ENCODE measurements around the gene SLC17A5. TPM values are rescaled to one million over a fixed set of nuclear protein-coding genes. Genes with fewer than 3 reads are reported as not detected.

Gene SLC17A5
- total and polyA plus RNA-seq, 9 of the 15 experiments (the other 6 are each of a cell fraction or from before 2014, with no cell fraction given): 1.3 to 7.2 (median 3.4) TPM

- TF ChIP-seq MGA (IDR thresholded peaks at IDR 0.05) (peak; percentile 67), RFX7 (CRISPR knock-in tag; IDR thresholded peaks at IDR 0.05) (peak; percentile 96), RAD51 (IDR thresholded peaks at IDR 0.05; ENCODE audit: borderline replicate concordance, low read depth) (no peak), MTA3 (IDR thresholded peaks at IDR 0.05; ENCODE audit: borderline replicate concordance) (peak; percentile 59; the same call in 1 of the 2 replicates), ZNF146 (CRISPR knock-in tag; IDR thresholded peaks at IDR 0.05; ENCODE audit: unreplicated experiment) (no peak), MXD1 (CRISPR knock-in tag; IDR thresholded peaks at IDR 0.05; ENCODE audit: borderline replicate concordance, poor library complexity, severe bottlenecking) (peak; percentile 86), CSDE1 (IDR thresholded peaks at IDR 0.05) (0 out of 4 replicates have a peak, but pooled peaks of 1 of the 2 experiments have one; percentile 37), HMG20A (CRISPR knock-in tag; conservative IDR thresholded peaks at IDR 0.05) (peak; percentile 97), ASH1L (IDR thresholded peaks at IDR 0.05; ENCODE audit: borderline replicate concordance, low read depth, partially characterized antibody) (no peak), MEF2D (tag; conservative IDR thresholded peaks at IDR 0.05; ENCODE audit: low read depth) (peak; percentile 100), XRCC4 (IDR thresholded peaks at IDR 0.05; ENCODE audit: extremely low read depth, insufficient read depth, insufficient read length) (no peak), NKRF (IDR thresholded peaks at IDR 0.05; ENCODE audit: borderline replicate concordance) (no peak), HOXB6 (CRISPR knock-in tag; IDR thresholded peaks at IDR 0.05; ENCODE audit: borderline replicate concordance) (peak; percentile 98)
Measured at GRCh38 chr6:73564578-73565345, 89.0 kb downstream of the SLC17A5 start (continued).

Measured in K562 (cell line).